Activated CD4-positive, alpha-beta T cell treated with anti-CD3 and anti-CD28 coated beads, Interleukin-2, Interleukin-6, amounts not matched to agents 100 ng/mL and 50 ng/mL, durations not matched to agents 16 hours and 8 hours (primary cell): ENCODE data around the gene CCDC198.

Experiments used
- DNase-seq: peaks from one replicate; pipeline ENCODE4 v3.0.0-alpha.2; 2020

CCDC198 gene

GRCh38 chr14:57462551-57462950 is 31.1 kb downstream of the CCDC198 start:
- DNase-seq: no peak

GRCh38 chr14:57461777-57462320 is 31.8 kb downstream of the CCDC198 start:
- DNase-seq: no peak

- DNase-seq: no peak
Measured at GRCh38 chr14:57435923-57436322, 57.7 kb downstream of the CCDC198 start.

- no peak for DNase-seq
Measured at GRCh38 chr14:57420986-57421385, 72.7 kb downstream of the CCDC198 start.

GRCh38 chr14:57420033-57420432 is 73.6 kb downstream of the CCDC198 start:
- no peak for DNase-seq
